ENCODE results near the gene ANKMY1. TPM values are rescaled to one million over a fixed set of nuclear protein-coding genes. Genes with fewer than 3 reads are reported as not detected.
A peak's percentile ranks its signal among the peaks of the same experiment; 100 is the strongest.

ANKMY1 gene
- total RNA-seq, 4 donors from 2014 or later = 15.1 to 64.0 (median 27.5) TPM

DNA sequence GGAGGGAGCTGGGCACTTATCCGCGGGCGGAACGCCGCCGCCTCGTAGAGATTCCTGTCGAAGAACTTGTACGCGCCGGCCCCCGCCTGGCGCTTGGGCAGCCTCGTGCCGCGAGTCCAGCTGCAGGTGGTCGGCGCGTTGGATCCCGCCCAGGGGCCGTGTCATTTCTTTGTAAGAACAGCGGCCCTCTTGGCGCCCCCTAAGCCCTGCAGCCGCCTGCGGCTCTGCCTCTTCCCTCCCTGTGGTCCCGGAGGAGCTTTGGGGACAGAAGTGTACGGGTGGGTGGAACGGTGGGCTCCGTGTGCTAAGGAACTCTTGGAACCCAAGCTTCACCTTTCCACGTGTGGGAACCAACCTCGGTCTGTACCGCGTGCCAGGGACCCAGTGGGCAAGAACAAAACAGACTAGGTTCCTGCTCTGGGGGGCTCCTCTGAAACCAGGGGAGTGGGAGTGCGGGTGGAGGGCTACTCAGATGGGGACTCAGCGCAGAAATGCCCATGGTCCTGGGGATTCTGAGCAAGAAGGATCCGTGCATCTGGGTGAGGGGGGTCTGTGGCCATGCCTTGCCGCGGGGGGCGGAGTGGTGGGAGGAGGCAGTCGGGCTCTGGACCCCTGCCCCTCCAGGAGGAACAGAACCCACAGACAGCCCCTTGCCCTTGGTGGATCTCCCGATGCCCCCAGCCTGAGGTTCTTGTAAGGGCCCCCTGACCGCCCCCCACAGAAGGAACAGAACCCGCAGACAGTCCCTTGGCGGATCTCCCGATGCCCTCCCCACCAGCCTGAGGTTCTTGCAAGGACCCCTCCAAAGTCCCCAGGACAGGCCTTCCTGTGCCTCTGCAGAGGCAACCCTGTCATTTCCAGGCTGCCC is 120.9 kb downstream of the ANKMY1 start:
- intact Hi-C loops (cut with DNase I; ENCODE audit: low total_unique reads) (loop anchor here (2.0 kb wide), 1 partner anchor 204 kb away; no protein-coding TSS in a partner anchor), in situ Hi-C loops (cut with MboI; ENCODE audit: low pct_ligation_motif_present in 1 of 4, low pct_unique_long_range_greater_than_20kb in 1 of 4, low sequenced_read_pairs in 3 of 4) (loop anchor here (10.0 to 25.0 kb wide), 3 partner anchors 200 to 212 kb away; no protein-coding TSS in a partner anchor)
- Histone ChIP-seq H3K36me3 (no peaks in the 10 kb centered on the region), H3K27me3 (peaks cover 22% of the 10 kb centered on the region), H3K9me3 (no peaks in the 10 kb centered on the region), H3K4me1 (peaks cover 14 to 36% (median 22%) of the 10 kb centered on the region in 4 donors), H3K4me3 (peak overlapping the region; percentile 73 to 86 (median 80)), H3K27ac (peak overlapping the region; percentile 84 to 94 (median 92))
- 33% methylated on average over 40 of the region's 45 CpGs; no CpG with 5 or more reads in 1 of the 2 donors for WGBS, 2 donors (ENCODE audit: low coverage in 1 of 2)
- no peak for DNase-seq
- TF ChIP-seq POLR2A (IDR thresholded peaks at IDR 0.05) (no peak), POLR2AphosphoS5 (IDR thresholded peaks at IDR 0.05) (no peak), EP300 (IDR thresholded peaks at IDR 0.05; ENCODE audit: low read depth) (no peak)
- TF ChIP-seq, protein P1, sequence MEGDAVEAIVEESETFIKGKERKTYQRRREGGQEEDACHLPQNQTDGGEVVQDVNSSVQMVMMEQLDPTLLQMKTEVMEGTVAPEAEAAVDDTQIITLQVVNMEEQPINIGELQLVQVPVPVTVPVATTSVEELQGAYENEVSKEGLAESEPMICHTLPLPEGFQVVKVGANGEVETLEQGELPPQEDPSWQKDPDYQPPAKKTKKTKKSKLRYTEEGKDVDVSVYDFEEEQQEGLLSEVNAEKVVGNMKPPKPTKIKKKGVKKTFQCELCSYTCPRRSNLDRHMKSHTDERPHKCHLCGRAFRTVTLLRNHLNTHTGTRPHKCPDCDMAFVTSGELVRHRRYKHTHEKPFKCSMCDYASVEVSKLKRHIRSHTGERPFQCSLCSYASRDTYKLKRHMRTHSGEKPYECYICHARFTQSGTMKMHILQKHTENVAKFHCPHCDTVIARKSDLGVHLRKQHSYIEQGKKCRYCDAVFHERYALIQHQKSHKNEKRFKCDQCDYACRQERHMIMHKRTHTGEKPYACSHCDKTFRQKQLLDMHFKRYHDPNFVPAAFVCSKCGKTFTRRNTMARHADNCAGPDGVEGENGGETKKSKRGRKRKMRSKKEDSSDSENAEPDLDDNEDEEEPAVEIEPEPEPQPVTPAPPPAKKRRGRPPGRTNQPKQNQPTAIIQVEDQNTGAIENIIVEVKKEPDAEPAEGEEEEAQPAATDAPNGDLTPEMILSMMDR (IDR thresholded peaks at IDR 0.05) = no peak

DNA sequence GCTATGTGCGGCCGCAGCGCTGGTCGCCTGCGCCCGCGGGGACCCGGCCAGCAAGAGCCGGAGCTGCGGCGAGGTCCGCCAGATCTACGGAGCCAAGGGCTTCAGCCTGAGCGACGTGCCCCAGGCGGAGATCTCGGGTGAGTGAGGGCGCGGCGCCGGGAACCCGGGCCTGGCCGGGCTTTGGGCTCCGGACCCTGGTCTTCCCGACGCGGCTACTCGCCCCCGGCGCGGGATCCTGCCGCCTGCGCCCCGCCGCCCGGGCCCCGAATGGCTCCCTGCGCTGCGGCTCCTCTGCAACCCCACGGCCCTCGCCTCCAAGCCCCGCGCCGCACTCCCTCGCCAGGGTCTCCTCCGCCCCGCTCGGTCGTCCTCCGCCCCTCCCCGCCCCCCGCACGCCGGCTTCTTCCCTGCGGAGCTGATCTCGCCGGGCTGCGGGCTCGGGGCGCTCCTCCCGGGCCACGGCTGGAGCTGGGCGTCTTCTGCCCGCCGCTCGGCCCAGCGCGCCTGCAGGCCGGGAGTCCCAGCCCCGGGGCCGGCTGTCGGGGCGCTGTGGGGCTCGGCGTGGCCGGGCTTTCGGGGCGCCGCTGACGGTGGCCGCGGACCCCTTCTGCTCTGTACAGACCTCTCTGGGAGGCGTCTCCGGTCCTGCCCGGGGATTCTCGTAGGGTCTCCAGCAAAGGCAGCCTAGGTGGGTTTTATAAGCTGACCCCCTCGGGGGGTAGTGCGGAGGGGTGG is 121.7 kb downstream of the ANKMY1 start:
- H3K4me3 ChIP-seq = peak overlapping the region; percentile 73 to 86 (median 80)
- in situ Hi-C loops (cut with MboI; ENCODE audit: low pct_ligation_motif_present in 1 of 4, low pct_unique_long_range_greater_than_20kb in 1 of 4, low sequenced_read_pairs in 3 of 4) = loop anchor here (10.0 to 25.0 kb wide), 3 partner anchors 199 to 211 kb away; no protein-coding TSS in a partner anchor
- H3K27me3 ChIP-seq = peaks cover 22% of the 10 kb centered on the region
- WGBS, 2 donors (ENCODE audit: low coverage in 1 of 2) = 2% methylated on average over 44 of the region's 88 CpGs; no CpG with 5 or more reads in 1 of the 2 donors
- intact Hi-C loops (cut with DNase I; ENCODE audit: low total_unique reads) = loop anchor here (2.0 kb wide), 1 partner anchor 203 kb away; no protein-coding TSS in a partner anchor
- TF ChIP-seq POLR2AphosphoS5 (IDR thresholded peaks at IDR 0.05) = no peak
- TF ChIP-seq EP300 (IDR thresholded peaks at IDR 0.05; ENCODE audit: low read depth) = no peak
- TF ChIP-seq, protein P1 (IDR thresholded peaks at IDR 0.05) = no peak
- no peak for TF ChIP-seq POLR2A (IDR thresholded peaks at IDR 0.05)
- peaks cover 14 to 36% (median 22%) of the 10 kb centered on the region in 4 donors for H3K4me1 ChIP-seq
- no peaks in the 10 kb centered on the region for H3K36me3 ChIP-seq
- peak overlapping the region; percentile 84 to 94 (median 92) for H3K27ac ChIP-seq
- no peak for DNase-seq
- no peaks in the 10 kb centered on the region for H3K9me3 ChIP-seq

DNA sequence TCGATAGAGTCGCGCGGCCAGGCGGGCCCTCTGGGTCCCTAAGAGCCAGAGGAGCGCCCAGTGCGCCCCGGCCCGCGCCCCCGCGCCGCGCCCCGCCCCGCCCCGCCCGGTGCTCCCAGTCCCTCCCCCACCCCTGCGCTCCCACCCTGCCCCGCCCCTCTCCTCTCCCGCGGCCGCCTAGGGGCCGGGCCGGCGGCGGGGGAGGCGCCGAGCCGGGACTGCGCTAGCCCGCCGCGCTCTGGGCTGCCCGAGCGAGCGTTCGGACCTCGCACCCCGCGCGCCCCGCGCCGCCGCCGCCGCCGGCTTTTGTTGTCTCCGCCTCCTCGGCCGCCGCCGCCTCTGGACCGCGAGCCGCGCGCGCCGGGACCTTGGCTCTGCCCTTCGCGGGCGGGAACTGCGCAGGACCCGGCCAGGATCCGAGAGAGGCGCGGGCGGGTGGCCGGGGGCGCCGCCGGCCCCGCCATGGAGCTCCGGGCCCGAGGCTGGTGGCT is 122.3 kb downstream of the ANKMY1 start, which contains the start of gene GPC1:
GPC1 (plus strand) TSS at position 207 of the 491 bp plus-strand sequence; CDS start at position 463, 256 bp downstream.
- DNase-seq = peak; percentile 69
- TF ChIP-seq POLR2AphosphoS5 (IDR thresholded peaks at IDR 0.05) = no peak
- TF ChIP-seq EP300 (IDR thresholded peaks at IDR 0.05; ENCODE audit: low read depth) = no peak
- no peak for TF ChIP-seq POLR2A (IDR thresholded peaks at IDR 0.05)
- TF ChIP-seq, protein P1 (IDR thresholded peaks at IDR 0.05) = no peak
- Histone ChIP-seq H3K4me1 (peaks cover 14 to 36% (median 22%) of the 10 kb centered on the region in 4 donors), H3K27ac (peak within 1 kb of the TSS; percentile 84 to 94 (median 92)), H3K36me3 (no peaks in the 10 kb centered on the region), H3K27me3 (peaks cover 22% of the 10 kb centered on the region), H3K4me3 (peak within 1 kb of the TSS; percentile 73 to 86 (median 80)), H3K9me3 (no peaks in the 10 kb centered on the region)
- in situ Hi-C loops (cut with MboI; ENCODE audit: low pct_ligation_motif_present in 1 of 4, low pct_unique_long_range_greater_than_20kb in 1 of 4, low sequenced_read_pairs in 3 of 4) (loop anchor here (10.0 to 25.0 kb wide), 3 partner anchors 198 to 211 kb away; no protein-coding TSS in a partner anchor), intact Hi-C loops (cut with DNase I; ENCODE audit: low total_unique reads) (no loop called here)
- no CpG with 5 or more reads among the region's 77 CpGs for WGBS, 2 donors (ENCODE audit: low coverage in 1 of 2)
